HepG2 (cell line): Measurements from ENCODE around the gene CCDC148. TPM values are rescaled to one million over a fixed set of nuclear protein-coding genes. Genes with fewer than 3 reads are reported as not detected.
A peak's percentile ranks its signal among the peaks of the same experiment; 100 is the strongest.

Experiments
- ATF2 ChIP-seq: sonication (generic); formaldehyde crosslinking; IDR thresholded peaks from 2 replicates; pipeline ENCODE4 v1.4.0; 2020; ENCODE audit warnings: missing genetic modification reagents
- ATF5 ChIP-seq: sonication (generic); formaldehyde crosslinking; IDR thresholded peaks from 2 replicates; pipeline ENCODE4 v1.4.0; 2020; ENCODE audit warnings: mild to moderate bottlenecking, low read depth, missing genetic modification reagents
- ISL2 ChIP-seq: sonication (generic); formaldehyde crosslinking; IDR thresholded peaks from 2 replicates; pipeline ENCODE4 v1.5.0; 2020; ENCODE audit warnings: missing genetic modification reagents
- JUN ChIP-seq: sonication (generic); formaldehyde crosslinking; IDR thresholded peaks from 2 replicates; pipeline ENCODE4 v1.4.0; 2020; ENCODE audit warnings: mild to moderate bottlenecking, missing genetic modification reagents
- KDM4B ChIP-seq: sonication (generic); formaldehyde crosslinking; IDR thresholded peaks from 2 replicates; pipeline ENCODE4 v1.4.0; 2020; ENCODE audit warnings: missing genetic modification reagents
- MED1 ChIP-seq: sonication (generic); formaldehyde crosslinking; IDR thresholded peaks from 2 replicates; pipeline ENCODE4 v1.4.0; 2020; ENCODE audit warnings: missing genetic modification reagents
- MTF2 ChIP-seq: sonication (generic); formaldehyde crosslinking; IDR thresholded peaks from 2 replicates; pipeline ENCODE4 v1.5.0; 2020; ENCODE audit warnings: missing genetic modification reagents, borderline replicate concordance
- MXI1 ChIP-seq: IDR thresholded peaks from 3 replicates; pipeline ENCODE4 v1.6.1; 2012; ENCODE audit warnings: low read depth, low read length, inconsistent platforms, borderline replicate concordance
- NCOA2 ChIP-seq: sonication (generic); formaldehyde crosslinking; IDR thresholded peaks from 2 replicates; pipeline ENCODE4 v1.8.0; 2022; ENCODE audit warnings: inconsistent platforms
- POLR2G ChIP-seq: fragments of 200-400 bp; formaldehyde crosslinking; IDR thresholded peaks from 2 replicates; pipeline ENCODE4 v1.6.1; 2018; ENCODE audit warnings: mild to moderate bottlenecking, low read depth, low read length, moderate library complexity
- RFXAP ChIP-seq: sonication (generic); formaldehyde crosslinking; IDR thresholded peaks from 2 replicates; pipeline ENCODE4 v1.4.0; 2020; ENCODE audit warnings: missing genetic modification reagents, borderline replicate concordance
- THAP11 ChIP-seq: IDR thresholded peaks from 2 replicates; pipeline ENCODE4 v1.6.1; 2016; ENCODE audit warnings: missing biosample characterization, missing genetic modification reagents
- THRA ChIP-seq: sonication (generic); formaldehyde crosslinking; IDR thresholded peaks from 2 replicates; pipeline ENCODE4 v1.4.0; 2020; ENCODE audit warnings: missing genetic modification reagents, borderline replicate concordance
- YEATS2 ChIP-seq: sonication (generic); formaldehyde crosslinking; IDR thresholded peaks from 2 replicates; pipeline ENCODE4 v1.4.0; 2020; ENCODE audit warnings: missing genetic modification reagents, borderline replicate concordance
- ZFAT ChIP-seq: sonication (generic); formaldehyde crosslinking; conservative IDR thresholded peaks from 2 replicates; pipeline ENCODE4 v1.8.1; 2023; ENCODE audit warnings: missing genetic modification reagents, inconsistent platforms
- ZNF142 ChIP-seq: sonication (generic); formaldehyde crosslinking; IDR thresholded peaks from 2 replicates; pipeline ENCODE4 v1.4.0; 2020; ENCODE audit warnings: missing genetic modification reagents
- ZNF639 ChIP-seq: conservative IDR thresholded peaks from 2 replicates; pipeline ENCODE4 v1.6.1; 2018; ENCODE audit warnings: missing genetic modification reagents
- polyA plus RNA-seq, 8 experiments: library from polyadenylated mRNA; depleted of rRNA in 3 of 8; stranded (reverse) in 7 of 8; unstranded in 1 of 8; fragments of >200 nt; fragmentation: Illumina TruSeq in 4 of 8; extraction: Trizol in 4 of 8; gene quantifications; 2 replicates each; pipeline versions ENCODE4 v1.2.1 to v1.2.3, GENCODE V29; 2011 to 2016; ENCODE audit warnings: low read depth in 4 of 8, missing spikeins in 1 of 8, mixed read lengths in 1 of 8; ENCODE audit not compliant: insufficient read depth in 1 of 8
- total RNA-seq, 5 experiments: library from RNA; depleted of rRNA; stranded (reverse); fragments of >200 nt; fragmentation: Illumina TruSeq; extraction: Trizol; gene quantifications; 2 replicates each; pipeline ENCODE4 v1.2.3, GENCODE V29; 2016; ENCODE audit warnings: low read depth in 1 of 5
- TF ChIP-seq, protein P1 (sequence below): sonication (generic); formaldehyde crosslinking; IDR thresholded peaks from 2 replicates; pipeline ENCODE4 v1.8.1; 2023; ENCODE audit warnings: mild to moderate bottlenecking, missing genetic modification reagents, borderline replicate concordance

Gene CCDC148
- total and polyA plus RNA-seq, 2 of the 13 experiments (the other 11 are each of a cell fraction or from before 2014, with no cell fraction given), result 0.30 to 0.49 TPM

- peak; percentile 67; the same call in 1 of the 2 replicates for TF ChIP-seq ZNF142 (CRISPR knock-in tag)
- peak; percentile 72; the same call in 1 of the 2 replicates for TF ChIP-seq KDM4B (CRISPR knock-in tag)
- peak; percentile 59; the same call in 1 of the 2 replicates for TF ChIP-seq YEATS2
- TF ChIP-seq, protein P1, sequence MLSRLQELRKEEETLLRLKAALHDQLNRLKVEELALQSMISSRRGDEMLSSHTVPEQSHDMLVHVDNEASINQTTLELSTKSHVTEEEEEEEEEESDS (CRISPR knock-in tag), result peak; percentile 75
- TF ChIP-seq ATF2 (CRISPR knock-in tag), result peak; percentile 91; the same call in 1 of the 2 replicates
- TF ChIP-seq THAP11 (CRISPR knock-in tag), result peak; percentile 58
- TF ChIP-seq NCOA2 (CRISPR knock-in tag), result peak; percentile 88
- 0 out of 3 replicates have a peak, but pooled peaks have one; percentile 25 for TF ChIP-seq MXI1
- no peak for TF ChIP-seq ZFAT
- 0 out of 2 replicates have a peak, but pooled peaks have one; percentile 32 for TF ChIP-seq ZNF639 (CRISPR knock-in tag)
- TF ChIP-seq ATF5 (CRISPR knock-in tag), result peak; percentile 73; the same call in 1 of the 2 replicates
- TF ChIP-seq RFXAP (CRISPR knock-in tag), result 0 out of 2 replicates have a peak, but pooled peaks have one; percentile 53
- TF ChIP-seq JUN, result peak; percentile 72; the same call in 1 of the 2 replicates
- peak; percentile 76; the same call in 1 of the 2 replicates for TF ChIP-seq THRA (CRISPR knock-in tag)
- no peak for TF ChIP-seq MTF2 (CRISPR knock-in tag)
- peak; percentile 82 for TF ChIP-seq POLR2G
- TF ChIP-seq MED1 (CRISPR knock-in tag), result peak; percentile 95
- TF ChIP-seq ISL2 (CRISPR knock-in tag), result peak; percentile 94
These were observed 324.5 kb downstream of the CCDC148 start (continued) for GRCh38 chr2:158131919-158132566.
